ENCODE results near the gene TERT. TPM values are rescaled to one million over a fixed set of nuclear protein-coding genes. Genes with fewer than 3 reads are reported as not detected.

Gene TERT
- total RNA-seq, 1 experiment from 2014 or later = 2.3 TPM

- no peak overlapping the region for H3K4me3 Mint-ChIP-seq (ENCODE audit: low read depth, unreplicated experiment)
- CTCF ChIA-PET = no interaction called here
- intact Hi-C loops (cut with micrococcal nuclease; ENCODE audit: unreplicated experiment) = no loop called here
- H3K27ac Mint-ChIP-seq (ENCODE audit: unreplicated experiment) = no peak overlapping the region
- peaks cover 47% of the 10 kb centered on the region for H3K27me3 Mint-ChIP-seq (ENCODE audit: unreplicated experiment)
- no peaks in the 10 kb centered on the region for H3K36me3 Mint-ChIP-seq (ENCODE audit: insufficient read depth, unreplicated experiment)
- H3K4me1 Mint-ChIP-seq (ENCODE audit: low read depth, unreplicated experiment) = no peaks in the 10 kb centered on the region
- TF ChIP-seq CTCF (IDR thresholded peaks at IDR 0.05; ENCODE audit: unreplicated experiment) = no peak
- peaks cover 4% of the 10 kb centered on the region for H3K9me3 Mint-ChIP-seq (ENCODE audit: low read depth, unreplicated experiment)
- DNase-seq = no peak
- BruUV-seq (replicated peaks) = no TSS peak
These were observed 74.0 kb downstream of the TERT start for GRCh38 chr5:1220831-1221230.

GRCh38 chr5:1220351-1220750 lies 74.5 kb downstream of the TERT start:
- H3K27me3 Mint-ChIP-seq (ENCODE audit: unreplicated experiment) = peaks cover 43% of the 10 kb centered on the region
- no peaks in the 10 kb centered on the region for H3K4me1 Mint-ChIP-seq (ENCODE audit: low read depth, unreplicated experiment)
- H3K9me3 Mint-ChIP-seq (ENCODE audit: low read depth, unreplicated experiment) = peaks cover 4% of the 10 kb centered on the region
- no peak for TF ChIP-seq CTCF (IDR thresholded peaks at IDR 0.05; ENCODE audit: unreplicated experiment)
- H3K36me3 Mint-ChIP-seq (ENCODE audit: insufficient read depth, unreplicated experiment) = no peaks in the 10 kb centered on the region
- no peak overlapping the region for H3K27ac Mint-ChIP-seq (ENCODE audit: unreplicated experiment)
- CTCF ChIA-PET = interaction anchor here (0.7 kb wide), 1 partner anchor 25 kb away, joined by 6 read pairs; no protein-coding TSS in a partner anchor
- DNase-seq = no peak
- BruUV-seq (replicated peaks) = no TSS peak
- no peak overlapping the region for H3K4me3 Mint-ChIP-seq (ENCODE audit: low read depth, unreplicated experiment)
- intact Hi-C loops (cut with micrococcal nuclease; ENCODE audit: unreplicated experiment) = no loop called here

- CTCF ChIA-PET = interaction anchor here (0.6 to 0.7 kb wide), 2 partner anchors 26 to 159 kb away, joined by 4 to 6 read pairs; no protein-coding TSS in a partner anchor
- Mint-ChIP-seq H3K9me3 (ENCODE audit: low read depth, unreplicated experiment) (peaks cover 4% of the 10 kb centered on the region), H3K4me3 (ENCODE audit: low read depth, unreplicated experiment) (no peak overlapping the region), H3K27me3 (ENCODE audit: unreplicated experiment) (peaks cover 42% of the 10 kb centered on the region), H3K36me3 (ENCODE audit: insufficient read depth, unreplicated experiment) (no peaks in the 10 kb centered on the region), H3K4me1 (ENCODE audit: low read depth, unreplicated experiment) (no peaks in the 10 kb centered on the region), H3K27ac (ENCODE audit: unreplicated experiment) (no peak overlapping the region)
- DNase-seq = no peak
- intact Hi-C loops (cut with micrococcal nuclease; ENCODE audit: unreplicated experiment) = no loop called here
- BruUV-seq (replicated peaks) = no TSS peak
- no peak for TF ChIP-seq CTCF (IDR thresholded peaks at IDR 0.05; ENCODE audit: unreplicated experiment)
These were observed 75.1 kb downstream of the TERT start for GRCh38 chr5:1219768-1220100.

- no peak overlapping the region for H3K27ac Mint-ChIP-seq (ENCODE audit: unreplicated experiment)
- CTCF ChIA-PET = interaction anchor here (0.6 kb wide), 1 partner anchor 160 kb away, joined by 4 read pairs; no protein-coding TSS in a partner anchor
- H3K36me3 Mint-ChIP-seq (ENCODE audit: insufficient read depth, unreplicated experiment) = no peaks in the 10 kb centered on the region
- H3K4me3 Mint-ChIP-seq (ENCODE audit: low read depth, unreplicated experiment) = no peak overlapping the region
- H3K4me1 Mint-ChIP-seq (ENCODE audit: low read depth, unreplicated experiment) = no peaks in the 10 kb centered on the region
- DNase-seq = no peak
- peaks cover 4% of the 10 kb centered on the region for H3K9me3 Mint-ChIP-seq (ENCODE audit: low read depth, unreplicated experiment)
- H3K27me3 Mint-ChIP-seq (ENCODE audit: unreplicated experiment) = peaks cover 39% of the 10 kb centered on the region
- intact Hi-C loops (cut with micrococcal nuclease; ENCODE audit: unreplicated experiment) = no loop called here
- TF ChIP-seq CTCF (IDR thresholded peaks at IDR 0.05; ENCODE audit: unreplicated experiment) = no peak
- BruUV-seq (replicated peaks) = no TSS peak
These were observed 75.6 kb downstream of the TERT start for GRCh38 chr5:1219098-1219767.
